ENCODE data around the gene ITK.

ITK gene

DNA sequence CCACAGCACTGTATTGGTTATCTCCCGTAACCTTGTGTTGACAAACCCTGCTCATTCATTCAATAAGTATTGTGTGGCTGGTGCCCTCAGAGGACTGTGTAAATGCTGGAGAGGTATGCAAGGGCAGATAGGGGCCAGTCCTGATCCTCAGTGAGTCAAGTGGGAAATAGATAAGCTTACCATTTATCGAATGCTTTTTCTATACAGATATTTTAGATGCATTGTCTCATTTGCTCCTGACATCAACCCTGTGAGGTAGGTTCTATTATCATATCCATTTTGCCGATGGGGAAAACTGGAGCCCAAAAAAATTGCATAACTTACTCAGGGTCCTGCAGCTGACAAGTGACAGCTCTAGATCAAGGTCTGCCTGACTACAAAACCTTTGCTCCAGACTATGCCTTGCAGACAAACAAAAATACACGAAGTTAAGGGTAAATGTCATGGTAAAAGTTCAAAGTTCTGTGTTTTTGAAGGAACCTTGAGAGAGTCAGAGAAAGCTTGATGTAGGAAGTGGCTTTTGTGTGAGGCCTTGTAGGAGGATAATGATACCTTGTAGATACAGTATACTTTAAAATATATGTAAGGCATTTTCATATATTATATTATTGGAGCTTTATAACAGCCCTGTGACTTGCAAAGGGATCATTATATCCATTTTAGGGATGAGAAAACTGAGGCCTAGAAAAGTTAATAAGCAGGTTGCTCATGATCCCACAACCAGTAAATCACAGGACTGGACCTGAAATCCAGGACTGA, 107.9 kb downstream of the ITK start:
- H3K27ac ChIP-seq: no peak overlapping the region
- TF ChIP-seq, protein P1, sequence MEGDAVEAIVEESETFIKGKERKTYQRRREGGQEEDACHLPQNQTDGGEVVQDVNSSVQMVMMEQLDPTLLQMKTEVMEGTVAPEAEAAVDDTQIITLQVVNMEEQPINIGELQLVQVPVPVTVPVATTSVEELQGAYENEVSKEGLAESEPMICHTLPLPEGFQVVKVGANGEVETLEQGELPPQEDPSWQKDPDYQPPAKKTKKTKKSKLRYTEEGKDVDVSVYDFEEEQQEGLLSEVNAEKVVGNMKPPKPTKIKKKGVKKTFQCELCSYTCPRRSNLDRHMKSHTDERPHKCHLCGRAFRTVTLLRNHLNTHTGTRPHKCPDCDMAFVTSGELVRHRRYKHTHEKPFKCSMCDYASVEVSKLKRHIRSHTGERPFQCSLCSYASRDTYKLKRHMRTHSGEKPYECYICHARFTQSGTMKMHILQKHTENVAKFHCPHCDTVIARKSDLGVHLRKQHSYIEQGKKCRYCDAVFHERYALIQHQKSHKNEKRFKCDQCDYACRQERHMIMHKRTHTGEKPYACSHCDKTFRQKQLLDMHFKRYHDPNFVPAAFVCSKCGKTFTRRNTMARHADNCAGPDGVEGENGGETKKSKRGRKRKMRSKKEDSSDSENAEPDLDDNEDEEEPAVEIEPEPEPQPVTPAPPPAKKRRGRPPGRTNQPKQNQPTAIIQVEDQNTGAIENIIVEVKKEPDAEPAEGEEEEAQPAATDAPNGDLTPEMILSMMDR (conservative IDR thresholded peaks at IDR 0.05): no peak

DNA sequence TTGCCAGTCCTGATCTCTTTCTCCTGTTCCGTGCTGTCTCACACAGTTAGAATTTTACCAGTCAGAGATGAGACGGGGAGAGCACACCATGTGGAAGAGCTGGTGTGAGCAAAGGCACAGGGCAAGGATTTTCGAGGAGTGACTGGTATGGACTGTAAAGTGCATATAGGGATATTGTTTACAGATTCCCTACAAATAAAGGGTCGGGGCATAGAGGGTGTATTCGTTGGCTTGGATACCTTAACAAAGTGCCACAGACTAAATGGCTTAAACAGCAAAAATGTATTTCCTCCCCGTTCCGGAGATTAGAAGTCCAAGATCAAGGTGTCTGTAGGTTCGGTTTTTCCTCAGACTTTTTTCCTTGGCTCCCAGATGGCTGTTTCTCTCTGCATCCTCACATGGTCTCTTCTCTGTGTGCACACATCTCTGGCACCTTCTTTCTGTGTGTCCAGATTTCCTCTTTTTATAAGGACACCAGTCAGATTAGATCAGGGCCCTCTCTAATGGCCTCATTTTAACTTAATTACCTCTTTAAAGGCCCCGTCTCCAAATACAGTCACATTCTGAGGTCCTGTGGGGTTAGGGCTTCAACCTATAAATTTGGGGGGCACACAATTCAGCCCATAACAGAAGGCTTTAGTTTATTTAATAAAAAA, 108.7 kb downstream of the ITK start:
- H3K27ac ChIP-seq: no peak overlapping the region
- TF ChIP-seq, protein P1 (conservative IDR thresholded peaks at IDR 0.05): no peak

DNA sequence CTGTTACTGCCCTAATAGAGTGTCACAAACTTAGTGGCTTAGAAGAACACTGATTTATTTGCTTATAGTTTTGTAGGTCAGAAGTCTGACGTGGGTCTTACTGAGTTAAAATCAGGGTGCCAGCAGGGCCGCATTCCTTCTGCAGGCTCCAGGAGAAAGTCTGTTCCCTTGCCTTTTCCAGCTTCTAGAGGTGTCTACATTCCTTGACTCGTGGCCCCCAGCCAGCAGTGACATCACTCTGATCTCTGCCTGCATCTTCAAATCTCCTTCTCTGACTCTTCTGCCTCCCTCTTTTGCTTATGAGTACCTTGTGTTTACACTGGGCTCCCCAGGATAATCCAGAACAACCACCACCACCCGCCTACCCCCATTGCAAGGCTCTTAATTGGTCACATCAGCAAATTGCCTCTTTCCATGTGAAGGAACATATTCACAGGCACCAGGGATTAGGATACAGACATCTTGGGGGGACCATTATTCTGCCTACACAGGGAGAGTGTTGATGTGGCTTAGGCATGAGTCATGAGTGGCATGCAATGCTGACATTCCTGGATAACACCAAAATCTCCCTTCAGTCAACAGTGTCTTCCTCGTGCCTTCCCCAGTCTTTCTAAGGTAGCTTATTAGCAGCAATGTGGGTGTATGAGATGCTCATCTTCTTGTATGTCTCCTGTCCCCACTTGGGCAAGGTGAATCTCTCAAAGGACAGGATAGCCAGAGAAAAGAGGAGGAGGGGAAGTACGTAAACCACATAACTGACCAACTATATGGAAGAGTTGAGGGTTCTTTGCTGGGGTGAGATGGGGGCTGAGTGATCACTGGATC, 109.7 kb downstream of the ITK start:
- H3K27ac ChIP-seq: no peak overlapping the region
- TF ChIP-seq, protein P1 (conservative IDR thresholded peaks at IDR 0.05): no peak

DNA sequence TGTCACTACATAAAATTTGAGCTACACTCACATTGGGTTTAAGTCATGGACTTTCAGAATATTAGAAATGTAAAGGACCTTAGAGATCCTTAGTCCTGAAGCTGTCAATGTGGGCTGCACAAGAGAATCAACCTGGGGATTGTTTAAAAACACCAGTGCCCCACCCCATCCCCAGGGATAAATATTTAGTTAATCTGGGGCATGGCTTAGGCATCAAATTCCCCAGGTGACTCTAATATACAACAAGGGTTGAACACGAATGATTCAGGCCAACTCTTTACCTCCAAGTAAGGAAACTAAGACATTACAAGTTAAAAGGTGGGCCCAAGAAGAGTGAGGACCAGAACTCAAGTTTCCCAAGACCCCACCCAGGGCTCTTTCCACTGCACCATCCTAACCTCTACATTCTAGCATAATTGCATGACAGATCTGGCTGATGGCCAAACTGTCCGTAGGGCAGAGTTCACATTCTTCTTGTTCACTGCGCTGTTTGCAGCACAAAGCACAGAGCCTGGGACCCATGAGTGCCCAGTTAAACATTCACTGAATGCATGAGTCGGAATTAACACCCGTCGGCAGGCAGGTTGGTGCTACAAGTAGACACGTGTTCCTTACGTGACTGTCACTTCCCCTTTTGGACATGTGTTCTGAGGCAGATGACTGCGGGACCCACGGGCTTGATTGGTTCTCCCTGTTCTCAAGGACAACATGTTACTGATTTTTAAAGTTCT, 110.5 kb downstream of the ITK start:
- TF ChIP-seq, protein P1 (conservative IDR thresholded peaks at IDR 0.05): no peak
- H3K27ac ChIP-seq: no peak overlapping the region

DNA sequence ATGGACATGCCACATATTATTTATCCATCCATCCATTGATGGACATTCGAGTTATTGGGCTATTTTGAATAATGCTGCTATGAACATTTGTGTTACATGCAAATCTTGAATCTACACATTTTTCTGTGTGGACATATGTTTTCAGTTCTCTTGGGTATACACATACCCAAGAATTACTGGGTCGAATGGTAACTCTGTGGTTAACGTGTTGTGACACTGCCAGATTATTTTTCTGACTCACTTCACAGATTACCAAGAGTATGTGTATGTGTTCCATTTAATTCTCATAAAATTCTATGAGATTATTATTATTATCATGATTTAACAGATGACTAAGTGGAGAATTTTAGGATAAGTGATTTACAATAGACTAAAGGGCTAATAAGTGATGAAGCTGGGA, 112.0 kb downstream of the ITK start:
- TF ChIP-seq, protein P1 (conservative IDR thresholded peaks at IDR 0.05): no peak
- H3K27ac ChIP-seq: no peak overlapping the region

DNA sequence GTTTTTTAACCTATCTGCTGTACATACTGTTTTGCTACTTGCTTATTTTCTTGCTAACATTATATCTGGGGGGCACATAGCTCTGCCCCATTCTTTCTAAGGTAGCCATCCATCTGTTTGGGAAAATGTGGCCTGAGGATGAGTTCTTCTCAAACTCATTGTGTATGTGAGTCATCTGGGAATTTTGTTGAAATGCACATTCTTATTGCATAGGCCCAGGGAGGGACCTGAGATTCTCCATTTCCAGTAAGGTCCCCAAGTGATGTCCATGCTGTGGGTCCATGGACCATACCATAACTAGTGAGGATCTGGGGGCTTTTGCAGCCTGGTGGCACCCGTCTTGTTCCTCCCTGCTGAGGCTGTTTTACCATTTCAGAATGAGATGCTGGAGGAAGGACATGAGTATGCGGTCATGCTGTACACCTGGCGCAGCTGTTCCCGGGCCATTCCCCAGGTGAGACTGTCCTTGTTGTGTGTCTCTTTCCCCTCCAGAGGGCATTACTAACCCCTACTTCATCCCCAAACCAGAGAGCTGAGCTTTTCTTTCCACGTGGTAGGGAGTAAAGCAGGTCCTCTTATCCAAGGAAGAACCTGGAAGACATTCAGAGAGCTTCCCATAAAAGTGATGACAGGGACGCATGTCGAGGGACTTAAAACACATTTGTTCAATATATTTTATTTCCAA, 113.9 kb downstream of the ITK start:
- TF ChIP-seq, protein P1 (conservative IDR thresholded peaks at IDR 0.05): no peak; the same call in 1 of the 2 replicates
- H3K27ac ChIP-seq: peak overlapping the region; percentile 31; the same call in 1 of the 2 replicates

All from VCaP (cell line).